ENCODE data around the gene NAGLU. TPM values are rescaled to one million over a fixed set of nuclear protein-coding genes. Genes with fewer than 3 reads are reported as not detected.

The NAGLU gene
- total and polyA plus RNA-seq, 2 of the 13 experiments (the other 11 are each of a cell fraction or from before 2014, with no cell fraction given) = 28.2 to 40.1 TPM

DNA sequence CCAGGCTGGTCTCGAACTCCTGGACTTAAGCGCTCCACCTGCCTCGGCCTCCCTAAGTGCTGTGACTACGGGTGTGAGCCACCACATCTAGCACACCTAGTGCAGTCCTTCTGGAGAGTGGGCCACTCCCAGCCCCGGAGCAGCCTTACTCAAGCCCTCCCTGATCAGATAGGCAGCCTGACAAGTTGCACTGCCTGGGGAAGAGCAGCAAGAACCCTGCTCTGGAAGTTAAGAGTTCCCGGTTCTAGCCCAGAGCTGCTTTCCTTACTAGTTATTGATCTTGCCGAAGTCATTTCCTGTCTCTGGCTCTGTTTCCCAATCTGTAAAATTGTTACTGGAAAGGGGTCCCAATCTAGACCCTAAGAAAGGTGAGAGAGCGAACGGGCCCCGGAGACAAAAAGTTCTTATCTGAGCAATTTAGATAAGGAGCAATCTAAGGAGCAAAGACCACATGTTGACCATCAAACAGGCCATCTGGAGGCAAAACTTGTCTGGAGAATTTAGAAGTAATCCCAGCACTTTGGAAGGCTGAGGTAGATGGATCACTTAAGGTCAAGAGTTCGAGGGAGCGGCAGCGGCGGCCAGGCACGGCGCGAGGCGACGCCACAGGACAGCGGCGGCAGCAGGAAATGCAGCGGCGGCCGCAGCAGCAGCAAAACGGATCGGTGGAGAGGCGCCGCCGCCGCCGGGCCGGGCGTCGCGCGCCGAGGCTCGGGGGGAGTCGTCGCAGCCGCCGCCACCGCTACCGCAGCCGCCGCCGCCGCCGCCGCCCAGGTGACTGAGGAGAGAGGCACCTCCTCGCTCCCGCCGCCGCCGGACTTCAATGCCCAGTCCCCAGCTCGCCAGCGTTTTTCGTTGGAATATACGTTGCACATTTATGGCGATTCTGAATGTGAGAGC lies 4.3 kb upstream of the NAGLU start (continued):
- TF ChIP-seq, protein P1, sequence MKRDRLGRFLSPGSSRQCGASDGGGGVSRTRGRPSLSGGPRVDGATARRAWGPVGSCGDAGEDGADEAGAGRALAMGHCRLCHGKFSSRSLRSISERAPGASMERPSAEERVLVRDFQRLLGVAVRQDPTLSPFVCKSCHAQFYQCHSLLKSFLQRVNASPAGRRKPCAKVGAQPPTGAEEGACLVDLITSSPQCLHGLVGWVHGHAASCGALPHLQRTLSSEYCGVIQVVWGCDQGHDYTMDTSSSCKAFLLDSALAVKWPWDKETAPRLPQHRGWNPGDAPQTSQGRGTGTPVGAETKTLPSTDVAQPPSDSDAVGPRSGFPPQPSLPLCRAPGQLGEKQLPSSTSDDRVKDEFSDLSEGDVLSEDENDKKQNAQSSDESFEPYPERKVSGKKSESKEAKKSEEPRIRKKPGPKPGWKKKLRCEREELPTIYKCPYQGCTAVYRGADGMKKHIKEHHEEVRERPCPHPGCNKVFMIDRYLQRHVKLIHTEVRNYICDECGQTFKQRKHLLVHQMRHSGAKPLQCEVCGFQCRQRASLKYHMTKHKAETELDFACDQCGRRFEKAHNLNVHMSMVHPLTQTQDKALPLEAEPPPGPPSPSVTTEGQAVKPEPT (CRISPR knock-in tag; IDR thresholded peaks at IDR 0.05; ENCODE audit: low read depth) = 0 out of 2 replicates have a peak, but pooled peaks have one; percentile 25
- TF ChIP-seq PPARG (CRISPR knock-in tag; conservative IDR thresholded peaks at IDR 0.05) = no peak
- TF ChIP-seq ZNF782 (CRISPR knock-in tag; IDR thresholded peaks at IDR 0.05; ENCODE audit: borderline replicate concordance) = no peak
- no peak for TF ChIP-seq ZNF556 (CRISPR knock-in tag; IDR thresholded peaks at IDR 0.05; ENCODE audit: borderline replicate concordance)
- no peak for TF ChIP-seq ZKSCAN1 (IDR thresholded peaks at IDR 0.05; ENCODE audit: low read length)
- TF ChIP-seq ZNF775 (CRISPR knock-in tag; IDR thresholded peaks at IDR 0.05; ENCODE audit: borderline replicate concordance) = no peak
- TF ChIP-seq ZBTB1 (CRISPR knock-in tag; IDR thresholded peaks at IDR 0.05; ENCODE audit: borderline replicate concordance) = no peak
- no peak for TF ChIP-seq ZNF605 (CRISPR knock-in tag; IDR thresholded peaks at IDR 0.05)
- TF ChIP-seq MEIS2 (CRISPR knock-in tag; IDR thresholded peaks at IDR 0.05) = peak; percentile 87
- TF ChIP-seq GZF1 (CRISPR knock-in tag; IDR thresholded peaks at IDR 0.05) = no peak
- TF ChIP-seq POLR2AphosphoS2 (IDR thresholded peaks at IDR 0.05; ENCODE audit: low read depth, low read length) = no peak
- TF ChIP-seq WIZ (CRISPR knock-in tag; IDR thresholded peaks at IDR 0.05) = no peak
- peak; percentile 87 for TF ChIP-seq SKI (IDR thresholded peaks at IDR 0.05; ENCODE audit: partially characterized antibody)
- no peak for TF ChIP-seq NR1H2 (CRISPR knock-in tag; IDR thresholded peaks at IDR 0.05; ENCODE audit: borderline replicate concordance, low read depth)
- TF ChIP-seq SAP130 (CRISPR knock-in tag; IDR thresholded peaks at IDR 0.05; ENCODE audit: low read depth) = peak; percentile 73
- 0 out of 2 replicates have a peak, but pooled peaks have one; percentile 67 for TF ChIP-seq KDM3A (CRISPR knock-in tag; IDR thresholded peaks at IDR 0.05; ENCODE audit: low read depth)
- no peak for TF ChIP-seq ZNF724P (CRISPR knock-in tag; IDR thresholded peaks at IDR 0.05; ENCODE audit: borderline replicate concordance)
- TF ChIP-seq, protein P2, sequence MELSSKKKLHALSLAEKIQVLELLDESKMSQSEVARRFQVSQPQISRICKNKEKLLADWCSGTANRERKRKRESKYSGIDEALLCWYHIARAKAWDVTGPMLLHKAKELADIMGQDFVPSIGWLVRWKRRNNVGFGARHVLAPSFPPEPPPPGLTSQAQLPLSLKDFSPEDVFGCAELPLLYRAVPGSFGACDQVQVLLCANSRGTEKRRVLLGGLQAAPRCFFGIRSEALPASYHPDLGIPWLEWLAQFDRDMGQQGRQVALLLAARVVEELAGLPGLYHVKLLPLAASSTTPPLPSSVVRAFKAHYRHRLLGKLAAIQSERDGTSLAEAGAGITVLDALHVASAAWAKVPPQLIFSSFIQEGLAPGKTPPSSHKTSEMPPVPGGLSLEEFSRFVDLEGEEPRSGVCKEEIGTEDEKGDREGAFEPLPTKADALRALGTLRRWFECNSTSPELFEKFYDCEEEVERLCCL (CRISPR knock-in tag; IDR thresholded peaks at IDR 0.05; ENCODE audit: borderline replicate concordance) = no peak
- no peak for TF ChIP-seq DR1 (CRISPR knock-in tag; IDR thresholded peaks at IDR 0.05)
- TF ChIP-seq ZNF326 (CRISPR knock-in tag; IDR thresholded peaks at IDR 0.05; ENCODE audit: borderline replicate concordance) = no peak
- TF ChIP-seq ZNF678 (CRISPR knock-in tag; IDR thresholded peaks at IDR 0.05) = no peak
- TF ChIP-seq, protein P3, sequence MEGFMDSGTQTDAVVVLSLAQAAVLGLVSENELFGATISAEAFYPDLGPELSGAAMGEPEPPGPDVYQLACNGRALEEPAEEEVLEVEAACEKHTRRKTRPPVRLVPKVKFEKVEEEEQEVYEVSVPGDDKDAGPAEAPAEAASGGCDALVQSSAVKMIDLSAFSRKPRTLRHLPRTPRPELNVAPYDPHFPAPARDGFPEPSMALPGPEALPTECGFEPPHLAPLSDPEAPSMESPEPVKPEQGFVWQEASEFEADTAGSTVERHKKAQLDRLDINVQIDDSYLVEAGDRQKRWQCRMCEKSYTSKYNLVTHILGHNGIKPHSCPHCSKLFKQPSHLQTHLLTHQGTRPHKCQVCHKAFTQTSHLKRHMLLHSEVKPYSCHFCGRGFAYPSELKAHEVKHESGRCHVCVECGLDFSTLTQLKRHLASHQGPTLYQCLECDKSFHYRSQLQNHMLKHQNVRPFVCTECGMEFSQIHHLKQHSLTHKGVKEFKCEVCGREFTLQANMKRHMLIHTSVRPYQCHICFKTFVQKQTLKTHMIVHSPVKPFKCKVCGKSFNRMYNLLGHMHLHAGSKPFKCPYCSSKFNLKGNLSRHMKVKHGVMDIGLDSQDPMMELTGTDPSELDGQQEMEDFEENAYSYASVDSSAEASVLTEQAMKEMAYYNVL (CRISPR knock-in tag; IDR thresholded peaks at IDR 0.05; ENCODE audit: borderline replicate concordance) = no peak
- no peak for TF ChIP-seq SYNCRIP (IDR thresholded peaks at IDR 0.05; ENCODE audit: insufficient read depth, low read depth, low read length)
- no peak; the same call in 1 of the 2 replicates for TF ChIP-seq GFI1 (CRISPR knock-in tag; IDR thresholded peaks at IDR 0.05; ENCODE audit: borderline replicate concordance)
- no peak for TF ChIP-seq RBM39 (IDR thresholded peaks at IDR 0.05; ENCODE audit: low read depth, low read length, poor library complexity, severe bottlenecking)
- no peak for TF ChIP-seq CHCHD3 (CRISPR knock-in tag; IDR thresholded peaks at IDR 0.05)

All from HepG2 (cell line).